Endothelial cell of umbilical vein (primary cell): Measurements from ENCODE around the gene IKZF4. TPM values are rescaled to one million over a fixed set of nuclear protein-coding genes. Genes with fewer than 3 reads are reported as not detected.

ENCODE experiments used
- BruUV-seq: library from RNA; stranded (reverse); fragments of 400-500 nt; replicated peaks from 2 replicates; lab custom pipeline; 2021; lab: Mats Ljungman, UMichigan
- CTCF ChIA-PET: fragments of 300-600, 350-600 bp; sonication (Branson Sonifier 250); formaldehyde crosslinking; loops from one replicate; lab custom pipeline; 2021; ENCODE audit warnings: antibody characterized with exemption, inconsistent platforms; lab: Charles Lee
- POLR2A ChIA-PET: fragments of 300-600, 350-600 bp; sonication (Branson Sonifier 250); formaldehyde crosslinking; loops from one replicate; lab custom pipeline; 2021; ENCODE audit warnings: antibody characterized with exemption, inconsistent platforms; lab: Charles Lee
- DNase-seq: peaks from one replicate; pipeline ENCODE4 v3.0.0-alpha.2; 2011; ENCODE audit warnings: low read depth, low spot score
- FAIRE-seq: peaks from 2 replicates; lab custom pipeline; 2011; peaks lifted over from hg19 to GRCh38; lab: Jason Lieb, UNC
- H2AFZ ChIP-seq: 2 replicates; pipeline ENCODE4 v1.6.0; 2012; ENCODE audit warnings: low read depth, low read length, control low read depth, inconsistent platforms
- H3K27ac ChIP-seq: 2 replicates; pipeline ENCODE4 v1.5.1; 2011; ENCODE audit warnings: low read depth, mild to moderate bottlenecking, control low read depth, low read length, moderate library complexity; ENCODE audit not compliant: insufficient read depth
- H3K27me3 ChIP-seq, 2 experiments: 2 replicates each; pipeline versions ENCODE4 v1.6.0 to v1.6.1; 2011; ENCODE audit warnings: low read length in 2 of 2, mixed read lengths in 1 of 2; ENCODE audit not compliant: control insufficient read depth in 2 of 2, insufficient read depth in 2 of 2
- H3K36me3 ChIP-seq, 2 experiments: 2 replicates in 1 of 2; 3 replicates in 1 of 2; pipeline ENCODE4 v1.5.1; 2011; ENCODE audit warnings: low read length in 2 of 2, mild to moderate bottlenecking in 1 of 2, moderate library complexity in 1 of 2; ENCODE audit not compliant: control insufficient read depth in 2 of 2, insufficient read depth in 2 of 2; ENCODE audit errors: extremely low read depth in 1 of 2
- H3K4me1 ChIP-seq: 3 replicates; pipeline ENCODE4 v1.5.1; 2011; ENCODE audit warnings: mild to moderate bottlenecking, low read length; ENCODE audit not compliant: control insufficient read depth, insufficient read depth; ENCODE audit errors: extremely low read depth
- H3K4me2 ChIP-seq: 2 replicates; pipeline ENCODE4 v1.6.1; 2011; ENCODE audit warnings: low read length, control low read depth, mixed read lengths; ENCODE audit not compliant: insufficient read depth
- H3K4me3 ChIP-seq, 3 experiments: fragments of 200-600 bp in 1 of 3; sonication (generic), shearing (Covaris generic) in 1 of 3; replicated peaks in 1 of 3; 2 replicates each; pipeline ENCODE4 v1.5.1; 2011 to 2016; ENCODE audit warnings: control low read depth in 3 of 3, low read length in 3 of 3, mild to moderate bottlenecking in 2 of 3, inconsistent platforms in 1 of 3, low read depth in 1 of 3, moderate library complexity in 1 of 3; ENCODE audit not compliant: insufficient read depth in 1 of 3
- H3K79me2 ChIP-seq: 2 replicates; pipeline ENCODE4 v1.6.0; 2012; ENCODE audit warnings: low read length, inconsistent platforms; ENCODE audit not compliant: control insufficient read depth, insufficient read depth
- H3K9ac ChIP-seq: replicated peaks from 2 replicates; pipeline ENCODE3; 2011; ENCODE audit warnings: low read length, control low read depth; ENCODE audit not compliant: insufficient read depth; ENCODE audit errors: extremely low read depth
- H3K9me1 ChIP-seq: replicated peaks from 3 replicates; pipeline ENCODE4 v1.6.0; 2011; ENCODE audit warnings: mild to moderate bottlenecking, low read length; ENCODE audit not compliant: control insufficient read depth, insufficient read depth; ENCODE audit errors: extremely low read depth
- H3K9me3 ChIP-seq: replicated peaks from 2 replicates; pipeline ENCODE4 v1.5.1; 2012; ENCODE audit warnings: low read length, inconsistent platforms; ENCODE audit not compliant: control insufficient read depth, insufficient read depth
- H4K20me1 ChIP-seq: replicated peaks from 2 replicates; pipeline ENCODE3; 2011; ENCODE audit warnings: mild to moderate bottlenecking, low read length; ENCODE audit not compliant: control insufficient read depth, insufficient read depth; ENCODE audit errors: extremely low read depth
- CTCF ChIP-seq, 2 donors: IDR thresholded peaks; 1 replicate in 1 of 2; 2 replicates in 1 of 2; pipeline ENCODE4 v1.5.1; 2011; ENCODE audit warnings: low read length in 2 of 2, mild to moderate bottlenecking in 2 of 2, moderate library complexity in 2 of 2, control low read depth in 1 of 2, inconsistent platforms in 1 of 2, low read depth in 1 of 2; ENCODE audit not compliant: insufficient read depth in 1 of 2; ENCODE audit errors: extremely low read depth in 1 of 2
- EZH2 ChIP-seq: IDR thresholded peaks from 2 replicates; pipeline ENCODE4 v1.6.1; 2012; ENCODE audit warnings: borderline replicate concordance, low read depth, mild to moderate bottlenecking, moderate library complexity, low read length, inconsistent platforms; ENCODE audit not compliant: severe bottlenecking
- FOS ChIP-seq: IDR thresholded peaks from 2 replicates; pipeline ENCODE4 v1.6.1; 2011; ENCODE audit warnings: mild to moderate bottlenecking, low read length, moderate library complexity, borderline replicate concordance; ENCODE audit not compliant: insufficient read depth
- JUN ChIP-seq: IDR thresholded peaks from 2 replicates; pipeline ENCODE4 v1.6.1; 2011; ENCODE audit warnings: borderline replicate concordance, low read depth; ENCODE audit not compliant: insufficient read length, insufficient read depth
- MYC ChIP-seq: IDR thresholded peaks from one replicate; pipeline ENCODE4 v1.6.1; 2011; ENCODE audit warnings: mild to moderate bottlenecking, low read depth, low read length
- POLR2A ChIP-seq: IDR thresholded peaks from 2 replicates; pipeline ENCODE4 v1.6.1; 2012; ENCODE audit warnings: low read depth, mild to moderate bottlenecking, control low read depth, low read length
- POLR2AphosphoS5 ChIP-seq: IDR thresholded peaks from 2 replicates; pipeline ENCODE4 v1.6.1; 2012; ENCODE audit warnings: low read depth, mild to moderate bottlenecking, control low read depth, low read length, moderate library complexity; ENCODE audit not compliant: insufficient read depth
- dilution Hi-C: fragments of 300-500 bp; cut with MboI; formaldehyde crosslinking; loops from one replicate; pipeline ENCODE4 v1.15.0; 2019; ENCODE audit warnings: low sequenced_read_pairs; ENCODE audit not compliant: extremely low pct_ligation_motif_present
- intact Hi-C: fragments of 100-400 bp; cut with micrococcal nuclease; formaldehyde crosslinking; loops from one replicate; pipeline ENCODE4 v1.10.0; 2022
- polyA plus RNA-seq, 4 experiments: library from polyadenylated mRNA; depleted of rRNA in 3 of 4; stranded (reverse) in 3 of 4; unstranded in 1 of 4; fragments of >200 nt; gene quantifications; 2 replicates each; pipeline versions ENCODE4 v1.2.1 to v1.2.3, GENCODE V29; 2011 to 2012; ENCODE audit warnings: missing spikeins in 1 of 4
- total RNA-seq: library from RNA; stranded (reverse); gene quantifications from 2 replicates; pipeline ENCODE4 v1.2.3, GENCODE V29; 2021

IKZF4 gene
- total and polyA plus RNA-seq, 2 donors (not counting 3 experiments of a cell fraction or from before 2014, with no cell fraction given): 3.4 to 5.4 TPM

DNA sequence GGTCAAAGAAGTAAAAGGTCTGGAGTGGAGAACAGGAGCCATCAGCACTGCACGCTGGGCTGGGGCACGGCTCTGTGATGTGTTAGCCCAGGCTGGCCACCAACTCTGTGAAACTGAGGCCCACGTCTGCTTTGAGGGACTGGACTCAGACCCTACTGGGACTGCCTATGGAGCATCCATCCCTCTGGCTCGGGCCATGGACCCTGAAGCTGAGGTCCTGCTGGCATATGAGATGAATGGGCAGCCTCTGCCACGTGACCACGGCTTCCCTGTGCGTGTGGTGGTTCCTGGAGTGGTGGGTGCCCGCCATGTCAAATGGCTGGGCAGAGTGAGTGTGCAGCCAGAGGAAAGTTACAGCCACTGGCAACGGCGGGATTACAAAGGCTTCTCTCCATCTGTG lies 16.6 kb upstream of the IKZF4 start:
- Histone ChIP-seq H3K4me1 (peaks cover 5% of the 10 kb centered on the region), H3K4me2 (no peak overlapping the region), H3K9ac (no peak overlapping the region), H3K9me1 (no peaks in the 10 kb centered on the region), H3K27me3 (no peaks in the 10 kb centered on the region), H3K79me2 (no peaks in the 10 kb centered on the region), H4K20me1 (no peaks in the 10 kb centered on the region), H3K27ac (no peak overlapping the region), H2AFZ (no peak overlapping the region), H3K36me3 (peaks cover 2 to 12% of the 10 kb centered on the region in 2 experiments), H3K4me3 (no peak overlapping the region), H3K9me3 (no peaks in the 10 kb centered on the region)
- TF ChIP-seq POLR2A (no peak), CTCF (IDR thresholded peaks at IDR 0.05; ENCODE audit: extremely low read depth in 1 of 2, insufficient read depth in 1 of 2, low read depth in 1 of 2, low read length in 2 of 2) (no peak), EZH2 (no peak), MYC (no peak), FOS (no peak), POLR2AphosphoS5 (no peak), JUN (no peak)
- dilution Hi-C loops (no loop called here), intact Hi-C loops (no loop called here)
- POLR2A ChIA-PET: no interaction called here
- FAIRE-seq (no peak), DNase-seq (no peak)
- CTCF ChIA-PET: no interaction called here
- BruUV-seq: no TSS peak
